SJSA1 (cell line): Measurements from ENCODE around the gene NAPB. TPM values are rescaled to one million over a fixed set of nuclear protein-coding genes. Genes with fewer than 3 reads are reported as not detected.
"Not testable (repeated sequence)": the region's sequence is repeated elsewhere in the genome, so short reads cannot be mapped to it uniquely, and the experiment has no call there.

ENCODE experiments used
- DNase-seq, 2 experiments: peaks; one replicate each; pipeline ENCODE4 v3.0.0-alpha.2; 2015 to 2020; ENCODE audit warnings: low spot score in 2 of 2, low read depth in 1 of 2
- H3K27ac ChIP-seq: fragments of 250-450 bp; sonication (Bioruptor Pico); 2 replicates; pipeline ENCODE4 v1.5.1; 2020; ENCODE audit warnings: mild to moderate bottlenecking, moderate library complexity
- H3K27me3 ChIP-seq: fragments of 250-450 bp; sonication (Bioruptor Pico); replicated peaks from 2 replicates; pipeline ENCODE4 v1.5.1; 2020; ENCODE audit warnings: mild to moderate bottlenecking, moderate library complexity
- H3K36me3 ChIP-seq: fragments of 250-450 bp; sonication (Bioruptor Pico); 2 replicates; pipeline ENCODE4 v1.5.1; 2020; ENCODE audit warnings: mild to moderate bottlenecking
- H3K4me1 ChIP-seq: fragments of 250-450 bp; sonication (Bioruptor Pico); replicated peaks from 2 replicates; pipeline ENCODE4 v1.6.1; 2021; ENCODE audit warnings: mild to moderate bottlenecking
- H3K4me3 ChIP-seq: fragments of 250-450 bp; sonication (Bioruptor Pico); 2 replicates; pipeline ENCODE4 v1.5.1; 2020; ENCODE audit warnings: mild to moderate bottlenecking
- H3K9me3 ChIP-seq: fragments of 250-450 bp; sonication (Bioruptor Pico); replicated peaks from 2 replicates; pipeline ENCODE4 v1.5.1; 2020; ENCODE audit warnings: mild to moderate bottlenecking
- total RNA-seq: library from RNA; depleted of rRNA; stranded (reverse); fragments of >200 nt; shearing (Covaris generic); gene quantifications from 2 replicates; pipeline ENCODE4 v1.2.3, GENCODE V29; 2014; rRNA removed

NAPB gene
- total RNA-seq = 8.8 and 9.2 TPM in 2 replicates

DNA sequence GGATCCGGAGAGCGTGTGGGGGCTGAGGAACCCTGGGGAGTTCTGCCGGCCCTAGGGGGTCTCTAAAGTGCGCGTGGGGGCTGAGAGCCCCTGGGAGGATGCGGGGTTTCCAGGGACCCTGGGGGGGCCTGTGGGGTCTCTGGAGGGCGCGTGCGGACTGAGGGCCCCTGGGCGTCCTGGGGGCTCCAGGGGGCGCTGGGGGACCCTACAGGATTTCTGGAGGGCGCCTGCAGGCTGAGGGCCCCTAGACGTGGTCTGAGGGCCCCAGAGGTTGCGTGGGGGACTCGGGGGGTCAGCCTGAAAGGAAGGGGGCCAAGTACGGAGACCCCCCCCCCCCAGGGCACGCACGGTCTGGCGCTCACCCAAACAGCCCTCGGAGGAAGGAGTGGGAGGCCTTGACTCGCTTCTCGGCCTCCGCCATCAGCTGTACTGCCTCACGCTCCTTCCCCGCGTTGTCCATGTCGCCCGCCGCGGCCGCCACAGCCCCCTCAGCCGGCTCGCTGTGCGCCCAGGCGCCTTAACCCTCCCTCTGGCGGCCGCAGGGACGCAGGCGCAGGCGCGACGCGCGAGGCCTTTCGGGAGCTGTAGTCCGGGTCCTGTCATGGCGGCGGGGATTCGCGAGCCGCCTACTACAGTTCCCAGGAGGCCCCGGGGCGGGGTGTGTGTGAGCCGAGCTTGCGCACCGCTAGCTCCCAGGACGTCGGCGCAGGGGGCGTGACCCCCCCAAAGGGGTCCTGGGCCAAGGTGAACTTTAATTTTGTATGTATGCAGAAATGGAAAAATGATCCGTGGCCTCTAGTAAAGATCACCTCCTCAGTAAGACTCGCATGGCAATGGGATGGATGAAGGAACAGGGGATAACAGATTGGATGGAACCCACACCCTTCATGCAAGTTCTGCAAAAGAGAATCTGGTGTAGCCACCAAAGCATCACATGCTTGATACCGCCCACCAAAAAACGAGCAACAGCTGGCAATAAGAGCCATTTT, at the start of gene NAPB:
NAPB (minus strand) TSS at position 546 of the 989 bp plus-strand sequence; CDS start at position 460, 86 bp downstream.
- Histone ChIP-seq H3K9me3 (no peaks in the 10 kb centered on the region), H3K4me3 (peak within 1 kb of the TSS; percentile 80), H3K4me1 (peaks cover 14% of the 10 kb centered on the region), H3K36me3 (peaks cover 4% of the 10 kb centered on the region), H3K27me3 (no peaks in the 10 kb centered on the region), H3K27ac (peak within 1 kb of the TSS; percentile 66)
- peak; percentile 83 to 93 for DNase-seq

DNA sequence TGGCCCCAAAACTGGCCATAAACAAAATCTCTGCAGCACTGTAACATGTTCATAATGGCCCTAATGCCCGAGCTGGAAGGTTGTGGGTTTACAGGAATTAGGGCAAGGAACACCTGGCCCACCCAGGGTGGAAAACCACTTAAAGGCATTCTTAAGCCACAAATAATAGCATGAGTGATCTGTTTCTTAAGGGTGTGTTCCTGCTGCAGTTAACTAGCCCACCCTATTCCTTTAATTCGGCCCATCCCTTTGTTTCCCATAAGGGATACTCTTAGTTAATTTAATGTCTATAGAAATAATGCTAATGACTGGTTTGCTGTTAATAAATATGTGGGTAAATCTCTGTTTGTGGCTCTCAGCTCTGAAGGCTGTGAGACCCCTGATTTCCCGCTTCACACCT, 45.7 kb upstream of the NAPB start:
- not testable (repeated sequence) for H3K4me1 ChIP-seq, H3K27ac ChIP-seq, H3K9me3 ChIP-seq, H3K4me3 ChIP-seq, H3K27me3 ChIP-seq, DNase-seq, H3K36me3 ChIP-seq

DNA sequence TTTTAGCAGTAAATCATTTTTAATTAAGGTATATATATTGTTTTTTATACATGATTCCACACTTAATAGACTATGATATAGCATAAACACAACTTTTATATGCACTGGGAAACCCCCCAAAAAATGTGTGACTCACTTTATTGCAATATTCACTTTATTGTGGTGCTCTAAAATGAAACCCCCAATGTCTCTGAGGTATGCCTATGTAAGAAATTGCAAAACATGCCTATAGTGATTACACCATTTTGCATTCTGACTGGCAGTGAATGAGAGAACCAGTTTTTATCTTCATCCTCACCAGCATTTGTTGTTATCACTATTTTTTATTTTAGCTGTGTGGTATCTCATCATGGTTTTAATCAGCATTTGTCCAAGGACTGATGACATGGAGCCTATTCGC, 39.9 kb upstream of the NAPB start:
- Histone ChIP-seq H3K27ac (no peak overlapping the region), H3K27me3 (no peaks in the 10 kb centered on the region), H3K36me3 (no peaks in the 10 kb centered on the region), H3K4me1 (no peaks in the 10 kb centered on the region), H3K4me3 (no peak overlapping the region), H3K9me3 (no peaks in the 10 kb centered on the region)
- DNase-seq = no peak

GRCh38 chr20:23459461-23460150, 38.3 kb upstream of the NAPB start:
- H3K9me3 ChIP-seq = no peaks in the 10 kb centered on the region
- H3K27ac ChIP-seq = no peak overlapping the region
- H3K4me1 ChIP-seq = no peaks in the 10 kb centered on the region
- no peak for DNase-seq
- no peak overlapping the region for H3K4me3 ChIP-seq
- H3K36me3 ChIP-seq = no peaks in the 10 kb centered on the region
- H3K27me3 ChIP-seq = no peaks in the 10 kb centered on the region

DNA sequence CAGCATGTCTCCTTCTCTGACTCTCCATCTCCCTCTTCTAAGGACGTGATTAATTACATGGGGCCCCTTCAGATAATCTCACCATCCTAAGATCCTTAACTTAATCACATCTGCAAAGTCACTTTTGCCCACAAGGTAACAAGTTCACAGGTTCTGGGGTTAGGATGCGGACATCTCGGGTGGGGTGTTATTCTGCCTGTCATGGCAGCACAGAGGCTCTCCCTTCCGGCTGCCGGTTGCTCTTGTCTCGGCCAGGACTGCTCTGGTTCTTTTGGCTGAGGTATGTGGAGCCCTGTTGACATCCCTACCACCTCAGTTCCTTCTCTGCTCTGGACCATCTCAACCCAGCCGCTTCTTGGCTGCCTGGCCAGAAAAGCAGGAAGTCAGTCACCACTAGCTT, 35.6 kb upstream of the NAPB start:
- no peaks in the 10 kb centered on the region for H3K27me3 ChIP-seq
- no peaks in the 10 kb centered on the region for H3K4me1 ChIP-seq
- H3K27ac ChIP-seq = no peak overlapping the region
- H3K4me3 ChIP-seq = no peak overlapping the region
- no peaks in the 10 kb centered on the region for H3K9me3 ChIP-seq
- no peaks in the 10 kb centered on the region for H3K36me3 ChIP-seq
- DNase-seq = no peak

GRCh38 chr20:23456409-23456808, 35.1 kb upstream of the NAPB start:
- Histone ChIP-seq H3K27me3 (no peaks in the 10 kb centered on the region), H3K4me1 (no peaks in the 10 kb centered on the region), H3K9me3 (no peaks in the 10 kb centered on the region), H3K27ac (no peak overlapping the region), H3K4me3 (no peak overlapping the region), H3K36me3 (no peaks in the 10 kb centered on the region)
- no peak for DNase-seq

DNA sequence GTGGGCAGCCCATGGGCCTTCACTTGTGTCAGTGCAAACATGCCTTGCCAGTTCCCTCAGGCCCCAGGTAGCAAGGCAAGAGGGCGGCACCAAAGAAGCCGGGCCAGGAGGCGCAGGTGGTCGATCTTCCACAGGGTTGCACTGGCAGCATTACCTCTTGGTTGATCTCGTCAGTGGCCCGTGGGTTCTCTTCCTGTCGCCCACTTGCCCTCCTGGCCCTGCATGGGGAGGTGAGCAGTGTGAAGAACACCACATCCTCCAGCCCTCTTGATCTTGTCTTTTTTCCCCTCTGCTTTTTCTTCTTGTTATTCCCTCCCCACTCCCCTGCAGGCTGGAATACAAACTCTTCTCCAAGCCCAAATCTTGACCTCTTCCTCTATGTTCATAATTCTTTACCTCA, 34.4 kb upstream of the NAPB start:
- Histone ChIP-seq H3K36me3 (no peaks in the 10 kb centered on the region), H3K27me3 (no peaks in the 10 kb centered on the region), H3K9me3 (no peaks in the 10 kb centered on the region), H3K4me1 (no peaks in the 10 kb centered on the region), H3K4me3 (no peak overlapping the region), H3K27ac (no peak overlapping the region)
- no peak for DNase-seq

GRCh38 chr20:23454816-23455215, 33.5 kb upstream of the NAPB start:
- Histone ChIP-seq H3K36me3 (no peaks in the 10 kb centered on the region), H3K9me3 (no peaks in the 10 kb centered on the region), H3K27me3 (0 out of 2 replicates have a peak, but pooled peaks cover 3% of the 10 kb centered on the region), H3K4me3 (no peak overlapping the region), H3K4me1 (no peaks in the 10 kb centered on the region), H3K27ac (no peak overlapping the region)
- no peak for DNase-seq

- Histone ChIP-seq H3K4me1 (no peaks in the 10 kb centered on the region), H3K36me3 (no peaks in the 10 kb centered on the region), H3K27me3 (0 out of 2 replicates have a peak, but pooled peaks cover 3% of the 10 kb centered on the region), H3K9me3 (no peaks in the 10 kb centered on the region), H3K27ac (no peak overlapping the region), H3K4me3 (no peak overlapping the region)
- DNase-seq = peak in 1 of 2 experiments; percentile 22
Measured at GRCh38 chr20:23453549-23454543, 32.6 kb upstream of the NAPB start.

DNA sequence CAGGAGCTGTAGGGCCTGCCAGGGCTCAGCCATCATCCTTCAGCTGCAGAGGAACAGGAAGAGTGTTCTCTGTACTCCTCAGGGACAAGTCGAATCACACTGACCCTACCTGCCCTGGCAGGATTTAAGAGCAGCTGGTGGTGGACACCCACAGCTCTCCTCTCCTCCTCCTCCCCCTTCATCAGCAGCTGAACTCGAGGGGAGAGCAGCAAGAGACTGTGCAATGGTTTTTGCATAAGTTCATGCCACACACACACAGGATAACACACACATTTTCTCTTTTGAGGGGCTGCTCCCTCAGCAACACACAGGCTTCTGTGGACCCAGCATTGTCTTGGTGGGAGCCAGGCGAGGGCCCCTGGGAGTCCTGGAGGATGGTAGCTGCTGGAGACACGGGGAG, 31.5 kb upstream of the NAPB start, which contains the start of gene CST11:
CST11 (minus strand) TSS at position 101 of the 400 bp plus-strand sequence; CDS start at position 36, 65 bp downstream.
- DNase-seq = peak in 1 of 2 experiments; percentile 22
- Histone ChIP-seq H3K4me1 (no peaks in the 10 kb centered on the region), H3K4me3 (no peak within 1 kb of the TSS), H3K36me3 (no peaks in the 10 kb centered on the region), H3K27me3 (0 out of 2 replicates have a peak, but pooled peaks cover 3% of the 10 kb centered on the region), H3K27ac (no peak within 1 kb of the TSS), H3K9me3 (no peaks in the 10 kb centered on the region)

- Histone ChIP-seq H3K4me1 (no peaks in the 10 kb centered on the region), H3K27me3 (0 out of 2 replicates have a peak, but pooled peaks cover 3% of the 10 kb centered on the region), H3K9me3 (no peaks in the 10 kb centered on the region), H3K27ac (no peak overlapping the region), H3K4me3 (no peak overlapping the region), H3K36me3 (no peaks in the 10 kb centered on the region)
- no peak for DNase-seq
Measured at GRCh38 chr20:23451956-23452487, 30.7 kb upstream of the NAPB start.

DNA sequence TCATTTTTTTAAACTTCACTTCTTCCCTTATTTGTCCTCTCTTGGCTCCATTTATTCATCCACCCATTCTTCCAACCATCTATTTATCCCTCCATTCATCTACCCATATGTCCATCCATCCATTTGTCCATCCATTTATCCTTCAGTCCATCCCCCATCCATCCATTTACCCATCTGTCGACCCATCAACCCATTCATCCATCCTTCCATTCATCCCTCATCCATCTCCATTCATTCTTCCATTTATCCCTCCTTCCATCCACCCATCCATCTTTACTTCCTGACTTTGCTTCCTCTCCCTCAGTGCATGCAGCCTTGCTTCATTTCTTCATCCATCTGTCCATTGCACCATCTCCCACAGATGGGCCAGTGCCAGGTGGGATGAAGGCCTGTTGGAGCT, 29.6 kb upstream of the NAPB start:
- H3K4me3 ChIP-seq = no peak overlapping the region
- DNase-seq = no peak
- 0 out of 2 replicates have a peak, but pooled peaks cover 3% of the 10 kb centered on the region for H3K27me3 ChIP-seq
- no peaks in the 10 kb centered on the region for H3K36me3 ChIP-seq
- H3K9me3 ChIP-seq = no peaks in the 10 kb centered on the region
- no peak overlapping the region for H3K27ac ChIP-seq
- peaks cover 7% of the 10 kb centered on the region for H3K4me1 ChIP-seq

- Histone ChIP-seq H3K4me3 (no peak overlapping the region), H3K9me3 (no peaks in the 10 kb centered on the region), H3K27ac (no peak overlapping the region), H3K4me1 (peaks cover 9% of the 10 kb centered on the region), H3K36me3 (no peaks in the 10 kb centered on the region), H3K27me3 (0 out of 2 replicates have a peak, but pooled peaks cover 3% of the 10 kb centered on the region)
- DNase-seq = peak in 1 of 2 experiments; percentile 25
Measured at GRCh38 chr20:23449421-23449820, 28.1 kb upstream of the NAPB start.
